Kidney epithelial cell (primary cell): ENCODE data around the gene ASF1B. TPM values are rescaled to one million over a fixed set of nuclear protein-coding genes. Genes with fewer than 3 reads are reported as not detected.

Experiments
- DNase-seq: peaks from one replicate; pipeline ENCODE4 v3.0.0-alpha.2; 2010; ENCODE audit warnings: low read depth
- H3K27me3 ChIP-seq: 2 replicates; pipeline ENCODE4 v1.6.0; 2011; ENCODE audit warnings: low read length; ENCODE audit not compliant: control insufficient read depth, insufficient read depth
- H3K36me3 ChIP-seq: 2 replicates; pipeline ENCODE4 v1.5.1; 2011; ENCODE audit warnings: low read length; ENCODE audit not compliant: control insufficient read depth, insufficient read depth
- H3K4me3 ChIP-seq: 2 replicates; pipeline ENCODE4 v1.5.1; 2011; ENCODE audit warnings: low read depth, mild to moderate bottlenecking, control low read depth, low read length
- total RNA-seq: library from RNA; depleted of rRNA; stranded (reverse); fragments of >200 nt; gene quantifications from 2 replicates; pipeline ENCODE4 v1.2.3, GENCODE V29; 2015
- TF ChIP-seq, protein P1 (sequence below): IDR thresholded peaks from 2 replicates; pipeline ENCODE4 v1.5.1; 2011; ENCODE audit warnings: mild to moderate bottlenecking, moderate library complexity, low read length, control low read depth, inconsistent platforms; ENCODE audit not compliant: insufficient read depth, poor library complexity, severe bottlenecking

ASF1B gene
- total RNA-seq, 1 donor from 2014 or later = 4.4 TPM

DNA sequence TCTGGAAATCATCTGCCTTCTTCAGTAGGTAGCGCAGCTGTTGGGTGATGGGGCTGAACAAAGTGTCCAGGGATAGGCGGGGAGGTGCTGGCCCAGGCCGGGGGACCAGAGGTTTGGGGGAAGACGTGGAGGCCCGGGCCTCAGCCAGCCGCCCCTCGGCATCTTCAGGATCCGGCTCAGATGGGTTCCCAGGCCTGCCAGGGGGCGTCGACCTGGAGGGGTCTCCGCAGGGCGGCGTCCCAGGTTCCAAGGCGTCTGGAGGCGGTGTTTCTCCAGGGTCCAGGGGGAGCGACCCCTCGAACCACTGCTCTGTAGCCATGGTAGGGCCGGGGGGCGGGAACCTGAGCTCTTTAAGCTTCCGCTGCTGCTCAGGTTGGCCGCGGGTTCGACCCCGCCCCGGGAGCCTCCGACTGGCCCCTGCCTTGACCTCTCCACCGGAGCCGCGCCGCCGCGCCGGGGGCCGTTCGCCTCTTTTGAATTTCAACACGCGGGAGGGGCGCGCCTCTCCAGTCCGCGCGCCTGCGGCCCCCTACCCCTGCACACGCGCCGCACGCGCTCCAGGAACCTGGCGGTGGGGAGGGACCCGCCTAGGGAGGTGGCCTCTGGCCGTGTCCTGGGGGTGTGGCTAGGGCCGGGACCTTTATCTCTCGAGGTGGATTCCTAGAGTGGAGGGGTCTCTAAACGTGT, 50.9 kb downstream of the ASF1B start, which contains the start of gene C19orf67:
TSS of gene C19orf67 (minus strand) at position 475 of the 687 bp plus-strand sequence. CDS start at position 319, 156 bp downstream.
- TF ChIP-seq, protein P1, sequence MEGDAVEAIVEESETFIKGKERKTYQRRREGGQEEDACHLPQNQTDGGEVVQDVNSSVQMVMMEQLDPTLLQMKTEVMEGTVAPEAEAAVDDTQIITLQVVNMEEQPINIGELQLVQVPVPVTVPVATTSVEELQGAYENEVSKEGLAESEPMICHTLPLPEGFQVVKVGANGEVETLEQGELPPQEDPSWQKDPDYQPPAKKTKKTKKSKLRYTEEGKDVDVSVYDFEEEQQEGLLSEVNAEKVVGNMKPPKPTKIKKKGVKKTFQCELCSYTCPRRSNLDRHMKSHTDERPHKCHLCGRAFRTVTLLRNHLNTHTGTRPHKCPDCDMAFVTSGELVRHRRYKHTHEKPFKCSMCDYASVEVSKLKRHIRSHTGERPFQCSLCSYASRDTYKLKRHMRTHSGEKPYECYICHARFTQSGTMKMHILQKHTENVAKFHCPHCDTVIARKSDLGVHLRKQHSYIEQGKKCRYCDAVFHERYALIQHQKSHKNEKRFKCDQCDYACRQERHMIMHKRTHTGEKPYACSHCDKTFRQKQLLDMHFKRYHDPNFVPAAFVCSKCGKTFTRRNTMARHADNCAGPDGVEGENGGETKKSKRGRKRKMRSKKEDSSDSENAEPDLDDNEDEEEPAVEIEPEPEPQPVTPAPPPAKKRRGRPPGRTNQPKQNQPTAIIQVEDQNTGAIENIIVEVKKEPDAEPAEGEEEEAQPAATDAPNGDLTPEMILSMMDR = no peak
- DNase-seq = no peak
- no peaks in the 10 kb centered on the region for H3K36me3 ChIP-seq
- no peaks in the 10 kb centered on the region for H3K27me3 ChIP-seq
- H3K4me3 ChIP-seq = no peak within 1 kb of the TSS

DNA sequence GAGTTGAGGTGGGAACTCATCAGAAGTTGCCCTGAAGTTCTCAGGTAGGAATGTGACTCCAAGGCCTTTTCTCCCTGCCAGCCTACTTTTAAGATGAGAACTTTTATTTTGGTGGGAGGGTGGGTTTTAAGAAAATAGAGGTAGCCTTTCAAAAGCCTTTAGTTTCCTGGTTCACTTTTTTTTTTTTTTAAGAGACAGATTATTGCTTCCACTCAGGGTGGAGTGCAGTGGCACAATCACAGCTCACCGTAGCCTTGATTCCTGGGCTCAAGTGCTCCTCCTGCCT, 53.8 kb downstream of the ASF1B start:
- H3K36me3 ChIP-seq = no peaks in the 10 kb centered on the region
- TF ChIP-seq, protein P1 = no peak
- H3K4me3 ChIP-seq = no peak overlapping the region

DNA sequence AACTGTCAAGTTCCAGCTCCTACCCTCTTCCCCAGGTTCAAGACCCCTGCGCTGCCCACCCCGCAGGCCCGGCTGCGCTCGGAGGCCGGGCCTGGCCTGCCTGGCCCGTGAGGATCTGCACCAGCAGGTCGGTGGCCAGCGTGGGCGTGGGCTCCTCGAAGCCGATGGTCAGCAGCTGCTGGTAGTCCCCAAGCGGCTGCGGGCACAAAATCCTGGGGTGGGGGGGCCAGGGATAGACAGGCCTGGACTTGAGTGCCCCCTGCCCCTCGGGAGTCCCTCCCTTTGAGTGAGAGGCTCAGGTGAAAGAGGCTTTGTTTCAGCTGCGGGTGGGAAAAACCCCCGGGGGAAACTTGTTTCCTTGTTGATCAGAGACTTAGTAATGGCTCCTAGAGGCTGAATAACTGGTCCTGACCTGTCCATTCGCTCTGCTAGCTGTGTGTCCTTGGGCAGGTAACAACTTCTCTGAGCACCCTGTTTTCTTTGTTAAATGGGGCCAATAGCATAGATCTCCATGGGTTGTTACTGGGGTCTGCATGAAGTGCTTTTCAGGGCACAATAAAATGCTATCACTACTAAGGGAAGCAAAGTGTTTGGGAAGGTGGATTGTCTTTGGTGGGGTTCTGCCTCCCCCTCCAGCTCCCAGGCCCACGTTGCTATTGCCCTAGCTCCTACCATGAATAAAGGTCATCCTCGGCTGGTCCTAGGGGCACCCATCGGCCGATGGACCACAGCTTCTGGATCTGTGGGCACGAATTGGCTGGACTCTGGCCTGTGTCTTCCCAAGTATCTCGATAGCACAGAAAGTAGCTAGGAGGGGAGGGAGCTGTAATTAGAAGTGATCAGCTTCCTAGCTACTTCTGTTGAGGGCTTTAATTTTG, 54.4 kb downstream of the ASF1B start:
- Histone ChIP-seq H3K4me3 (peak overlapping the region; percentile 69), H3K36me3 (no peaks in the 10 kb centered on the region), H3K27me3 (no peaks in the 10 kb centered on the region)
- TF ChIP-seq, protein P1 = no peak
- no peak for DNase-seq

More for the DNA sequence above, 53.8 kb downstream of the ASF1B start:
- H3K27me3 ChIP-seq = no peaks in the 10 kb centered on the region
- no peak for DNase-seq

- Histone ChIP-seq H3K36me3 (no peaks in the 10 kb centered on the region), H3K4me3 (peak overlapping the region; percentile 69), H3K27me3 (no peaks in the 10 kb centered on the region)
- TF ChIP-seq, protein P1 = no peak
- DNase-seq = peak; percentile 98
Measured at GRCh38 chr19:14080887-14081796, 55.2 kb downstream of the ASF1B start.

GRCh38 chr19:14078411-14078810, 58.0 kb downstream of the ASF1B start:
- no peak for DNase-seq
- H3K36me3 ChIP-seq = no peaks in the 10 kb centered on the region
- H3K4me3 ChIP-seq = no peak overlapping the region
- H3K27me3 ChIP-seq = no peaks in the 10 kb centered on the region
- TF ChIP-seq, protein P1 = no peak
